Karpas-422 (cell line): Measurements from ENCODE around the gene POLR3A. TPM values are rescaled to one million over a fixed set of nuclear protein-coding genes. Genes with fewer than 3 reads are reported as not detected.

Experiments used
- DNase-seq: peaks from one replicate; pipeline ENCODE4 v3.0.0-alpha.2; 2015
- H2AFZ ChIP-seq: fragments of 200-600 bp; sonication (generic); 2 replicates; pipeline ENCODE4 v1.6.1; 2014; ENCODE audit warnings: antibody characterized with exemption, low read length, mixed read lengths
- H3K27ac ChIP-seq: fragments of 200-600 bp; sonication (generic); 2 replicates; pipeline ENCODE4 v1.5.1; 2014; ENCODE audit warnings: mild to moderate bottlenecking, low read length, moderate library complexity
- H3K27me3 ChIP-seq: fragments of 200-600 bp; sonication (generic); 2 replicates; pipeline ENCODE4 v1.6.1; 2014; ENCODE audit warnings: low read length, mixed read lengths
- H3K36me3 ChIP-seq: fragments of 200-600 bp; sonication (generic); 2 replicates; pipeline ENCODE4 v1.6.1; 2014; ENCODE audit warnings: low read length, mixed read lengths; ENCODE audit not compliant: insufficient read depth
- H3K4me1 ChIP-seq: fragments of 200-600 bp; sonication (generic); 2 replicates; pipeline ENCODE4 v1.6.1; 2014; ENCODE audit warnings: mild to moderate bottlenecking, low read length, mixed read lengths
- H3K4me2 ChIP-seq: fragments of 200-600 bp; sonication (generic); 2 replicates; pipeline ENCODE4 v1.6.1; 2014; ENCODE audit warnings: low read length, low read depth, mild to moderate bottlenecking; ENCODE audit not compliant: poor library complexity, severe bottlenecking
- H3K4me3 ChIP-seq: fragments of 200-600 bp; sonication (generic); 2 replicates; pipeline ENCODE4 v1.5.1; 2014; ENCODE audit warnings: mild to moderate bottlenecking, antibody characterized with exemption, low read length, mixed read lengths
- H3K79me2 ChIP-seq: fragments of 200-600 bp; sonication (generic); 2 replicates; pipeline ENCODE4 v1.6.1; 2014; ENCODE audit warnings: mild to moderate bottlenecking, low read length, mixed read lengths
- H3K9ac ChIP-seq: fragments of 200-600 bp; sonication (generic); 2 replicates; pipeline ENCODE4 v1.6.0; 2014; ENCODE audit warnings: low read length
- H3K9me2 ChIP-seq: fragments of 200-600 bp; sonication (generic), shearing (Covaris generic); replicated peaks from 2 replicates; pipeline ENCODE4 v1.6.0; 2014; ENCODE audit warnings: mild to moderate bottlenecking, low read length, moderate library complexity; ENCODE audit not compliant: insufficient read depth
- H3K9me3 ChIP-seq: fragments of 300-700, 200-600 bp; sonication (generic); 2 replicates; pipeline ENCODE4 v1.6.1; 2014; ENCODE audit warnings: low read length, mixed read lengths
- H4K20me1 ChIP-seq: fragments of 200-600 bp; sonication (generic); 2 replicates; pipeline ENCODE4 v1.6.1; 2014; ENCODE audit warnings: mild to moderate bottlenecking, antibody characterized with exemption, low read length, low read depth; ENCODE audit not compliant: insufficient read depth
- total RNA-seq: library from RNA; depleted of rRNA; stranded (reverse); fragments of >200 nt; shearing (Covaris generic); gene quantifications from 2 replicates; pipeline ENCODE4 v1.2.3, GENCODE V29; 2014; ENCODE audit warnings: low replicate concordance

Gene POLR3A
- total RNA-seq, 1 experiment from 2014 or later = 17.7 TPM

- no peaks in the 10 kb centered on the region for H3K4me1 ChIP-seq
- H3K4me2 ChIP-seq = no peak overlapping the region
- no peak overlapping the region for H3K4me3 ChIP-seq
- H3K27me3 ChIP-seq = no peaks in the 10 kb centered on the region
- H3K9me3 ChIP-seq = no peaks in the 10 kb centered on the region
- H4K20me1 ChIP-seq = no peaks in the 10 kb centered on the region
- H3K9me2 ChIP-seq = no peaks in the 10 kb centered on the region
- H3K9ac ChIP-seq = no peak overlapping the region
- H2AFZ ChIP-seq = no peak overlapping the region
- no peaks in the 10 kb centered on the region for H3K36me3 ChIP-seq
- no peak overlapping the region for H3K27ac ChIP-seq
- no peak for DNase-seq
- no peaks in the 10 kb centered on the region for H3K79me2 ChIP-seq
Observed at GRCh38 chr10:77967611-77968022, 61.7 kb downstream of the POLR3A start.

- Histone ChIP-seq H3K9me2 (no peaks in the 10 kb centered on the region), H3K36me3 (no peaks in the 10 kb centered on the region), H3K79me2 (no peaks in the 10 kb centered on the region), H2AFZ (no peak overlapping the region), H3K4me2 (no peak overlapping the region), H3K27me3 (no peaks in the 10 kb centered on the region), H3K27ac (no peak overlapping the region), H3K9ac (no peak overlapping the region), H3K4me1 (no peaks in the 10 kb centered on the region), H3K9me3 (no peaks in the 10 kb centered on the region), H4K20me1 (no peaks in the 10 kb centered on the region), H3K4me3 (no peak overlapping the region)
- DNase-seq = no peak
Observed at GRCh38 chr10:77965294-77965693, 64.0 kb downstream of the POLR3A start.

GRCh38 chr10:77964811-77965210 lies 64.5 kb downstream of the POLR3A start:
- Histone ChIP-seq H3K27me3 (no peaks in the 10 kb centered on the region), H3K36me3 (no peaks in the 10 kb centered on the region), H2AFZ (no peak overlapping the region), H3K4me1 (no peaks in the 10 kb centered on the region), H3K4me2 (no peak overlapping the region), H3K9ac (no peak overlapping the region), H3K9me3 (no peaks in the 10 kb centered on the region), H3K27ac (no peak overlapping the region), H4K20me1 (no peaks in the 10 kb centered on the region), H3K4me3 (no peak overlapping the region), H3K9me2 (no peaks in the 10 kb centered on the region), H3K79me2 (no peaks in the 10 kb centered on the region)
- no peak for DNase-seq

- Histone ChIP-seq H3K9me3 (no peaks in the 10 kb centered on the region), H3K4me3 (no peak overlapping the region), H4K20me1 (no peaks in the 10 kb centered on the region), H3K27ac (no peak overlapping the region), H3K4me2 (no peak overlapping the region), H3K9me2 (no peaks in the 10 kb centered on the region), H3K9ac (no peak overlapping the region), H3K27me3 (no peaks in the 10 kb centered on the region), H2AFZ (no peak overlapping the region), H3K4me1 (no peaks in the 10 kb centered on the region), H3K79me2 (no peaks in the 10 kb centered on the region), H3K36me3 (no peaks in the 10 kb centered on the region)
- DNase-seq = no peak
Observed at GRCh38 chr10:77963901-77964300, 65.4 kb downstream of the POLR3A start.

- Histone ChIP-seq H3K27ac (no peak overlapping the region), H3K4me1 (no peaks in the 10 kb centered on the region), H3K4me3 (no peak overlapping the region), H3K27me3 (no peaks in the 10 kb centered on the region), H3K4me2 (no peak overlapping the region), H3K36me3 (no peaks in the 10 kb centered on the region), H3K79me2 (no peaks in the 10 kb centered on the region), H3K9me3 (no peaks in the 10 kb centered on the region), H3K9ac (no peak overlapping the region), H2AFZ (no peak overlapping the region), H4K20me1 (no peaks in the 10 kb centered on the region), H3K9me2 (no peaks in the 10 kb centered on the region)
- DNase-seq = no peak
Observed at GRCh38 chr10:77962350-77963146, 66.8 kb downstream of the POLR3A start.

- no peaks in the 10 kb centered on the region for H3K9me3 ChIP-seq
- H3K4me1 ChIP-seq = no peaks in the 10 kb centered on the region
- no peaks in the 10 kb centered on the region for H3K36me3 ChIP-seq
- DNase-seq = no peak
- H3K27ac ChIP-seq = no peak overlapping the region
- no peaks in the 10 kb centered on the region for H4K20me1 ChIP-seq
- no peak overlapping the region for H2AFZ ChIP-seq
- H3K79me2 ChIP-seq = no peaks in the 10 kb centered on the region
- H3K4me3 ChIP-seq = no peak overlapping the region
- H3K9ac ChIP-seq = no peak overlapping the region
- no peaks in the 10 kb centered on the region for H3K9me2 ChIP-seq
- H3K27me3 ChIP-seq = no peaks in the 10 kb centered on the region
- H3K4me2 ChIP-seq = no peak overlapping the region
Observed at GRCh38 chr10:77961668-77962067, 67.6 kb downstream of the POLR3A start.

DNA sequence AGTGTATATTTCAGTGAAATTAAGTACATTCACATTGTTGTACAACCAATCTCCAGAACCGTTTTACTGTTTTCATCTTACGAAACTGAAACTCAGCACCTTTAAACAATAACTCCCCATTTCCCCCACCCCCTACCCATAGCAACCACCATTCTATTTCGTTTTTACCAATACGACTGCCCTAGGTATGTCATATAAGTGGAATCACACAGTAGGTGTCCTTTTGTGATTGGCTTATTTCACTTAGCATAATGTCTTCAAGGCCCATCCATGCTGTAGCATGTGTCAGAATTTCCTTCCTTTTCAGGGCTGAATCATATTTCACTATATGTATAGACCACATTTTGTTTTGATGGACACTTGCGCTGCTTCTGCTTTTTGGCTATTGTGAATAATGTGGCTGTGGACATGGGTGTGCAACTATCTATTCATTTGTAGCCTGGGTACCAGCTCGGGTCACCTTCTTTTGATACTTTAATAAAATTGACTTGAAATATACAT lies 68.4 kb downstream of the POLR3A start:
- no peak overlapping the region for H3K27ac ChIP-seq
- H4K20me1 ChIP-seq = no peaks in the 10 kb centered on the region
- H3K9ac ChIP-seq = no peak overlapping the region
- no peaks in the 10 kb centered on the region for H3K36me3 ChIP-seq
- no peaks in the 10 kb centered on the region for H3K79me2 ChIP-seq
- no peaks in the 10 kb centered on the region for H3K4me1 ChIP-seq
- no peak for DNase-seq
- H3K27me3 ChIP-seq = no peaks in the 10 kb centered on the region
- H3K4me2 ChIP-seq = no peak overlapping the region
- no peaks in the 10 kb centered on the region for H3K9me2 ChIP-seq
- no peak overlapping the region for H2AFZ ChIP-seq
- H3K4me3 ChIP-seq = no peak overlapping the region
- no peaks in the 10 kb centered on the region for H3K9me3 ChIP-seq

GRCh38 chr10:77959887-77960455 lies 69.3 kb downstream of the POLR3A start:
- no peaks in the 10 kb centered on the region for H3K27me3 ChIP-seq
- H3K9ac ChIP-seq = no peak overlapping the region
- no peaks in the 10 kb centered on the region for H3K36me3 ChIP-seq
- H3K9me3 ChIP-seq = no peaks in the 10 kb centered on the region
- H3K4me3 ChIP-seq = no peak overlapping the region
- H3K79me2 ChIP-seq = no peaks in the 10 kb centered on the region
- H3K27ac ChIP-seq = no peak overlapping the region
- no peak overlapping the region for H3K4me2 ChIP-seq
- H4K20me1 ChIP-seq = no peaks in the 10 kb centered on the region
- H3K9me2 ChIP-seq = no peaks in the 10 kb centered on the region
- H3K4me1 ChIP-seq = no peaks in the 10 kb centered on the region
- DNase-seq = no peak
- no peak overlapping the region for H2AFZ ChIP-seq
